Mesodermal cell (in vitro differentiated cells): ENCODE measurements around the gene EMP3.
A peak's percentile ranks its signal among the peaks of the same experiment; 100 is the strongest.
"Not testable (repeated sequence)": the region's sequence is repeated elsewhere in the genome, so short reads cannot be mapped to it uniquely, and the experiment has no call there.

Experiments
- H3K27ac ChIP-seq: 2 replicates; pipeline ENCODE4 v1.7.0; 2013; ENCODE audit warnings: mild to moderate bottlenecking, low read depth, low read length, moderate library complexity; ENCODE audit not compliant: severe bottlenecking
- H3K36me3 ChIP-seq: 2 replicates; pipeline ENCODE4 v1.7.1; 2013; ENCODE audit warnings: mild to moderate bottlenecking, low read length, moderate library complexity; ENCODE audit not compliant: control insufficient read depth, insufficient read depth
- H3K4me1 ChIP-seq: one replicate; pipeline ENCODE4 v1.7.1; 2013; ENCODE audit warnings: mild to moderate bottlenecking, low read length; ENCODE audit not compliant: insufficient read depth, control insufficient read depth, poor library complexity, severe bottlenecking
- H3K4me3 ChIP-seq: 2 replicates; pipeline ENCODE4 v1.7.0; 2013; ENCODE audit warnings: low read length, control low read depth, mild to moderate bottlenecking; ENCODE audit not compliant: insufficient read depth, poor library complexity, severe bottlenecking; ENCODE audit errors: extremely low read depth
- H3K9me3 ChIP-seq: 2 replicates; pipeline ENCODE4 v1.7.1; 2013; ENCODE audit warnings: mild to moderate bottlenecking, low read length, moderate library complexity; ENCODE audit not compliant: control insufficient read depth
- WGBS, 2 experiments: methylation state at CpG; one replicate each; pipeline ENCODE4 v1.1.5; 2013; ENCODE audit warnings: missing lambda C conversion rate in 2 of 2; ENCODE audit not compliant: insufficient coverage in 2 of 2; 5-methylcytosine and 5-hydroxymethylcytosine counted together

EMP3 gene

GRCh38 chr19:48363500-48363809 lies 38.1 kb downstream of the EMP3 start:
- WGBS, 2 experiments = 0 to 5% methylated on average over 8 to 9 of the region's 10 CpGs
- Histone ChIP-seq H3K4me1 (no peaks in the 10 kb centered on the region), H3K9me3 (peaks cover 5% of the 10 kb centered on the region), H3K4me3 (peak overlapping the region; percentile 53), H3K36me3 (no peaks in the 10 kb centered on the region), H3K27ac (peak overlapping the region; percentile 73)

GRCh38 chr19:48363810-48364597 lies 38.7 kb downstream of the EMP3 start, which contains the start of the genes SYNGR4 and TMEM143:
SYNGR4 (plus strand) TSS chr19:48364367; CDS start chr19:48365843, 1,476 bp downstream.
TMEM143 (minus strand) TSS chr19:48363940; CDS start chr19:48363920, 20 bp downstream.
- H3K4me1 ChIP-seq = no peaks in the 10 kb centered on the region
- H3K36me3 ChIP-seq = no peaks in the 10 kb centered on the region
- peaks cover 5% of the 10 kb centered on the region for H3K9me3 ChIP-seq
- H3K4me3 ChIP-seq = peak within 1 kb of the TSS; percentile 53
- 7 to 9% methylated on average over 41 to 53 of the region's 59 CpGs for WGBS, 2 experiments
- H3K27ac ChIP-seq = peak within 1 kb of the TSS; percentile 73

DNA sequence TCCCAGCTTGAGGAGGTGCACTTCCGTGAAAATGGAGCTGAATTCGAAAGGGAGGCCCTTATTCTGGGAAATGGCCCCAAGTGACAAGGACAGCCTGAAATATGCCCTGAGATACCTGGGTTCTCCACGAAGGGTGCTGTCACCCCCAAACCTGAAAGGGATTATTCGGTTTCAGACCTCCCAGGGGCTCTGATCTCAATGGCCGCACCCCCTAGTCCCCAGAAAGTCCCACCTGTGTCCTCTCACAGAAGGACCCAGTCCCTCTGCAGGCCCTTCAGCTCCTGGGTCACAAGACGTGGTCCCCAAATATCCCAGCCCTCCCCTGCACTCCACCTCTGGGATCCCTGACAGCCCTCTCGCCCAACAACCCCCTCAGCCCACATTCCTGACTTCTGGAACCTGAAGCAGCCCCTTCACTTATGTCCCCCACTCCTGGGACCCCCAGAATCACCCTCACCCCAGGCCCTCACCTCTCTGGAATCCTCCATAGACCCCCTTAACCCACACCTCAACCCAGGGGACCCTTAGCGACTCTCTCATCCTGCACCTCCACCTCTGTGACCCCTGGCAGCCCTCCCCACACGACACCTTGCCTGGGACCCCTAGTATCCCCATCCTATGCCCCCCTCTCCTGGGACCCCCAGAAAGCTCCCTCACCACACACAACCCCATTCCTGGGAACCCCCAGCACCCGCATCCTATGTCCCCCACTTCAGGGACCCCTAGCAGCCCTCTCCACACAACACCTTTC lies 39.4 kb downstream of the EMP3 start:
- Histone ChIP-seq H3K36me3 (no peaks in the 10 kb centered on the region), H3K4me3 (peak overlapping the region; percentile 53), H3K4me1 (no peaks in the 10 kb centered on the region), H3K9me3 (peaks cover 5% of the 10 kb centered on the region), H3K27ac (no peak overlapping the region)
- 82 to 89% methylated on average over 9 of the region's 10 CpGs for WGBS, 2 experiments

DNA sequence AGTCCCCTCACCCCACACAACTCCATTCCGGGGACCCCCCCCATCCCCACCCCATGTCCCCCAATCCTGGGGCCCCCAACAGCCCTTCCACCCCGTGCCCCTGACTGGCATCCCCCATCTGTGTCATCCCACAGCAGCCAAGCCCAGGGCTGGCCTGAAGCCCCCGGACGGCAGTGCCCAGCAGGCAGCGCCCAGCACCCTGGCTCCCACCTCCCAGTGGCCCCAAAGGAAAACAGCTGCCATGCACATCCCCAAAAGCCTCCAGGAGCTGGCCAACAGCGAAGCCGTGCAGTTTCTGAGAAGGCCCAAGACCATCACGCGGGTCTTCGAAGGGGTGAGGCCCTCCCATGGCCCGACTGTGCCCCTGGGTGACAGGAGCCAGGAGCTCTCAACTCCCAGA lies 40.2 kb downstream of the EMP3 start:
- H3K27ac ChIP-seq = no peak overlapping the region
- H3K4me1 ChIP-seq = no peaks in the 10 kb centered on the region
- 95 to 96% methylated on average over 8 to 9 of the region's 11 CpGs for WGBS, 2 experiments
- peaks cover 5% of the 10 kb centered on the region for H3K9me3 ChIP-seq
- H3K4me3 ChIP-seq = no peak overlapping the region
- H3K36me3 ChIP-seq = no peaks in the 10 kb centered on the region

DNA sequence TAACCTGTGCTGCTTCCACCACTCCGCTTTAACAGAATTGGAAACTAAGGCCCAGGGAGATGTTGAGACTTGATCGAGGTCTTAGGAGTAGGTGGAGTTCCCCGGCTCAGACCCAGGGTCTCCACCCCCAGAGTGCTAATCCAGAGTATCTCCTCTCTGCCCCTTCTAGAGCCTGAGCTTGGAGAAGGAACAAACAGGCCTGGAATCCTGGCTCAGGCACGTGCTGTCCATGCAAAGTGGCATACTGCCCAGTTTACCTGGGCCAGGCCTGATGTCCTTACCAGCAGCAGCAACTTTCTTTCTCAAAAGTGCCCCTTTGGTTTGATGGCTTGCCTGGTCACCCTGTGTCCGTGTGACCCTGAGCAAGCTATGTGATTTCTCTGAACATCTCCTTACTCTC lies 42.5 kb downstream of the EMP3 start:
- H3K27ac ChIP-seq = no peak overlapping the region
- no peaks in the 10 kb centered on the region for H3K36me3 ChIP-seq
- peaks cover 5% of the 10 kb centered on the region for H3K9me3 ChIP-seq
- WGBS, 2 experiments = 91 to 94% methylated on average over 3 to 4 of the region's 5 CpGs
- no peaks in the 10 kb centered on the region for H3K4me1 ChIP-seq
- H3K4me3 ChIP-seq = no peak overlapping the region

- Histone ChIP-seq H3K36me3 (no peaks in the 10 kb centered on the region), H3K27ac (no peak overlapping the region), H3K4me3 (no peak overlapping the region), H3K9me3 (peaks cover 5% of the 10 kb centered on the region), H3K4me1 (no peaks in the 10 kb centered on the region)
- 65 to 94% methylated on average over 3 to 5 of the region's 14 CpGs for WGBS, 2 experiments
Measured at GRCh38 chr19:48368936-48369335, 43.6 kb downstream of the EMP3 start.

DNA sequence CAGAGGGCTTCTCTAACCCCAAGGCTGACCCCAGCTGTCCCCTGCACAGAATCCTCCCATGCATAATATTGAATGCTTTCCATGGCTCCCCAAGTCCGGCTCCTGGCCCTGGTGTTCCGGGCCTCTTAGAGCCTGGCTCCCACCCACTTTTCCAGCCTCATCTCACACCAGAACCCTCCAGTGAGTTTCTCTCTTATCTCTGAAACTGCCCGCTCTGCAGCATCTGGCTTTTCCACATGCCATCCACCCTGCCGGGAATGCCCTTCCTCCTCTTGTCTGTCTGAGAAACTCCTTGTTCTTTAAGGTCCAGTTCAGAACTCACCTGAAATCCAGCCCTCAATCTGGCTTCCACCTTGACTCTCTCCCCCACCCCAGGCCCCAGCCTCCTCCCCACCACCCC lies 45.6 kb downstream of the EMP3 start:
- Histone ChIP-seq H3K27ac (no peak overlapping the region), H3K4me3 (no peak overlapping the region), H3K4me1 (no peaks in the 10 kb centered on the region), H3K36me3 (no peaks in the 10 kb centered on the region), H3K9me3 (no peaks in the 10 kb centered on the region)
- 80 to 83% methylated on average over 4 of the region's 4 CpGs for WGBS, 2 experiments

DNA sequence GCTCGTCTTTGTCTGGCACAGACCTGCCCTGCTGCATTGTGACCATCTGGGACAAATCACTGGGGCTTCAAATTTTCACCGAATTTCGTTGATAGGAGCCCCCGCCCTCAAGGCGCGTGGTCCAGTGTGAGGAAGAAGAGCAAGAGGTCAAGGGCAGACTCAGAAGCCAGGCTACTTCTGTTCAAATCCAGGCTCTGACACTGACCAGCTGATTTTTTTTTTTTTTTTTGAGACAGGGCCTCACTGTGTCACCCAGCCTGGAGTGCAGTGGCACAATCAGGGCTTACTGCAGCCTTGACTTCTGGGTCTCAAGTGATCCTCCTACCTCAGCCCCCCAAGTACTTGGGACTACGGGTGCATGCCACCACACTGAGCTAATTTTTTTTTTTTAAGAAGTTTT lies 46.0 kb downstream of the EMP3 start:
- no peak overlapping the region for H3K4me3 ChIP-seq
- no peak overlapping the region for H3K27ac ChIP-seq
- no peaks in the 10 kb centered on the region for H3K4me1 ChIP-seq
- WGBS, 2 experiments = 88 to 93% methylated on average over 5 of the region's 7 CpGs
- H3K9me3 ChIP-seq = no peaks in the 10 kb centered on the region
- no peaks in the 10 kb centered on the region for H3K36me3 ChIP-seq

- H3K36me3 ChIP-seq, H3K9me3 ChIP-seq, H3K27ac ChIP-seq, H3K4me1 ChIP-seq, H3K4me3 ChIP-seq: not testable (repeated sequence)
- 91 to 93% methylated on average over 5 of the region's 5 CpGs for WGBS, 2 experiments
Measured at GRCh38 chr19:48371771-48372170, 46.4 kb downstream of the EMP3 start.

DNA sequence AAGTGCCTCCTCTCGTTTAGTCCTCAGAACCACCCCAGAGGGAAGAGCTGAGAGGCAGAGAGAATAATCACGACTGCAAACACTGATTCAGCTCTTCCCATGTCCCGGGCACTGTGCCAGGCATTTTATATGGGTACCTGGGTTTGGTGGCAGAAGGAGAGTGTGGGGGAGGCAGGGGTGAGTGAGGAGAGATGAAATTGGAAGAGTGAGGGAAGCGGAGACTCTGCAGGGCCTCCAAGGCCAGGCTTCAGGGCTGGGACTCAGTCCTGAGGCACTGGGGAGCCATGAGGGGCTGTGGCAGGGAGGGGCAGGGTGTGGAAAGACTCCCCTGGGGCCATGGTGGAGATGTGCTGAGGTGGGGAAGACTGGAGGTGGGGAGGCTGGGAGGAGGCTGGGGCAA lies 47.6 kb downstream of the EMP3 start:
- no peak overlapping the region for H3K27ac ChIP-seq

DNA sequence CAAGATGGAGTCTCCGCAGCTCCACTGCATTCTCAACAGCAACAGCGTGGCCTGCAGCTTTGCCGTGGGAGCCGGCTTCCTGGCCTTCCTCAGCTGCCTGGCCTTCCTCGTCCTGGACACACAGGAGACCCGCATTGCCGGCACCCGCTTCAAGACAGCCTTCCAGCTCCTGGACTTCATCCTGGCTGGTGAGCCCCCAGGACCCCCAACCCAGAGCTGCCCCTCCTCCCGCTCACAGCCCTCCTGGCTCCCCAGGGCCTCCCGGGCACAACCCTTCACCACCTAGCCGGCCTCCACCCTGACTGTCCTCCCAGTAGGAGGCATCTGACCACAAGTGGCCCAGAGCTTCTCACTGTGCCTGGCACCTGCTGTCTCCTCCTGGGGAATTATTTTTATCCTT lies 48.2 kb downstream of the EMP3 start:
- Histone ChIP-seq H3K4me1 (no peaks in the 10 kb centered on the region), H3K4me3 (no peak overlapping the region), H3K9me3 (no peaks in the 10 kb centered on the region), H3K27ac (no peak overlapping the region), H3K36me3 (no peaks in the 10 kb centered on the region)
- WGBS, 2 experiments = 84 to 94% methylated on average over 8 to 11 of the region's 11 CpGs

More for the DNA sequence above, 47.6 kb downstream of the EMP3 start:
- no peaks in the 10 kb centered on the region for H3K36me3 ChIP-seq
- H3K9me3 ChIP-seq = no peaks in the 10 kb centered on the region
- WGBS, 2 experiments = 85 to 95% methylated on average over 4 of the region's 4 CpGs
- H3K4me3 ChIP-seq = no peak overlapping the region
- H3K4me1 ChIP-seq = no peaks in the 10 kb centered on the region
